ENCODE data around the gene ARHGAP22.

DNA sequence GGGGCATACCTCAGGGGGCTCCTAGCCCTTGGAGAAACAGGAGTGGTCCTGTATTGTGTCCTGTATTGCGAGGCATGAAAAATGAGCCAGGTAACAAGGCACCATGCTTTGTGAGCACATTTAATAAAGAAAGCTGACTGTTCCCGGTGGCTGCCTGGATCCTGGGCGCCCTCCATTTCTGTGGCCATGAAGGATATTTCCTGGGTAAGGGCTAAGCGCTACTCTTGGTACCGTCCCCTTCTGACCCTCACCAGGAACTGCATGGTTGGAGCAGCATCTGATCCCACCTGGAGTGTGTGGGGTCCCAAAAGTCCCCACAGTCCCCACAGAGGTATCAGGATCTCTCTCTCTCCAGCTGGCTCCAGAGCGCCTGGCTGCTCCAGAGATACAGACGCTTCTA is 158.9 kb downstream of the ARHGAP22 start:
- TF ChIP-seq POLR2A (IDR thresholded peaks at IDR 0.05), result no peak
- TF ChIP-seq, protein P1, sequence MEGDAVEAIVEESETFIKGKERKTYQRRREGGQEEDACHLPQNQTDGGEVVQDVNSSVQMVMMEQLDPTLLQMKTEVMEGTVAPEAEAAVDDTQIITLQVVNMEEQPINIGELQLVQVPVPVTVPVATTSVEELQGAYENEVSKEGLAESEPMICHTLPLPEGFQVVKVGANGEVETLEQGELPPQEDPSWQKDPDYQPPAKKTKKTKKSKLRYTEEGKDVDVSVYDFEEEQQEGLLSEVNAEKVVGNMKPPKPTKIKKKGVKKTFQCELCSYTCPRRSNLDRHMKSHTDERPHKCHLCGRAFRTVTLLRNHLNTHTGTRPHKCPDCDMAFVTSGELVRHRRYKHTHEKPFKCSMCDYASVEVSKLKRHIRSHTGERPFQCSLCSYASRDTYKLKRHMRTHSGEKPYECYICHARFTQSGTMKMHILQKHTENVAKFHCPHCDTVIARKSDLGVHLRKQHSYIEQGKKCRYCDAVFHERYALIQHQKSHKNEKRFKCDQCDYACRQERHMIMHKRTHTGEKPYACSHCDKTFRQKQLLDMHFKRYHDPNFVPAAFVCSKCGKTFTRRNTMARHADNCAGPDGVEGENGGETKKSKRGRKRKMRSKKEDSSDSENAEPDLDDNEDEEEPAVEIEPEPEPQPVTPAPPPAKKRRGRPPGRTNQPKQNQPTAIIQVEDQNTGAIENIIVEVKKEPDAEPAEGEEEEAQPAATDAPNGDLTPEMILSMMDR (IDR thresholded peaks at IDR 0.05), result no peak

Data from tibial nerve (tissue), 3 donors.